GM10847 (cell line): ENCODE data around the gene LRMDA.

Experiments used
- POLR2A ChIP-seq: IDR thresholded peaks from 2 replicates; pipeline ENCODE4 v1.6.1; 2011; ENCODE audit not compliant: insufficient read length; ENCODE audit errors: extremely low read depth

Gene LRMDA

GRCh38 chr10:75431180-75432111 is at the start of gene LRMDA:
LRMDA (plus strand) TSS chr10:75431624.
- no peak for TF ChIP-seq POLR2A

GRCh38 chr10:75386128-75386527 is 45.3 kb upstream of the LRMDA start:
- TF ChIP-seq POLR2A: no peak

GRCh38 chr10:75388082-75388481 is 43.3 kb upstream of the LRMDA start:
- TF ChIP-seq POLR2A: no peak

- TF ChIP-seq POLR2A: no peak
Measured at GRCh38 chr10:75390178-75390577, 41.2 kb upstream of the LRMDA start.

GRCh38 chr10:75392271-75392670 is 39.2 kb upstream of the LRMDA start:
- no peak for TF ChIP-seq POLR2A

GRCh38 chr10:75392744-75393143 is 38.7 kb upstream of the LRMDA start:
- TF ChIP-seq POLR2A: no peak

- TF ChIP-seq POLR2A: no peak
Measured at GRCh38 chr10:75394221-75394620, 37.2 kb upstream of the LRMDA start.

GRCh38 chr10:75395066-75395931 is 36.1 kb upstream of the LRMDA start:
- no peak for TF ChIP-seq POLR2A

- no peak for TF ChIP-seq POLR2A
Measured at GRCh38 chr10:75395932-75396630, 35.3 kb upstream of the LRMDA start.

GRCh38 chr10:75396631-75397495 is 34.6 kb upstream of the LRMDA start:
- TF ChIP-seq POLR2A: no peak

- no peak for TF ChIP-seq POLR2A
Measured at GRCh38 chr10:75397496-75398199, 33.8 kb upstream of the LRMDA start.

- no peak for TF ChIP-seq POLR2A
Measured at GRCh38 chr10:75398200-75398691, 33.2 kb upstream of the LRMDA start.

- no peak for TF ChIP-seq POLR2A
Measured at GRCh38 chr10:75398692-75399460, 32.5 kb upstream of the LRMDA start.
